Stimulated activated CD4-positive, alpha-beta T cell treated with anti-CD3 and anti-CD28 coated beads, TNF-alpha, amount 100 ng/mL, for 48 hours (primary cell): ENCODE results near the gene C1QTNF1.
A peak's percentile ranks its signal among the peaks of the same experiment; 100 is the strongest.

Source experiments
- DNase-seq, 3 donors: peaks; one replicate each; pipeline ENCODE4 v3.0.0-alpha.2; 2020; ENCODE audit warnings: low read depth in 3 of 3

C1QTNF1 gene

DNA sequence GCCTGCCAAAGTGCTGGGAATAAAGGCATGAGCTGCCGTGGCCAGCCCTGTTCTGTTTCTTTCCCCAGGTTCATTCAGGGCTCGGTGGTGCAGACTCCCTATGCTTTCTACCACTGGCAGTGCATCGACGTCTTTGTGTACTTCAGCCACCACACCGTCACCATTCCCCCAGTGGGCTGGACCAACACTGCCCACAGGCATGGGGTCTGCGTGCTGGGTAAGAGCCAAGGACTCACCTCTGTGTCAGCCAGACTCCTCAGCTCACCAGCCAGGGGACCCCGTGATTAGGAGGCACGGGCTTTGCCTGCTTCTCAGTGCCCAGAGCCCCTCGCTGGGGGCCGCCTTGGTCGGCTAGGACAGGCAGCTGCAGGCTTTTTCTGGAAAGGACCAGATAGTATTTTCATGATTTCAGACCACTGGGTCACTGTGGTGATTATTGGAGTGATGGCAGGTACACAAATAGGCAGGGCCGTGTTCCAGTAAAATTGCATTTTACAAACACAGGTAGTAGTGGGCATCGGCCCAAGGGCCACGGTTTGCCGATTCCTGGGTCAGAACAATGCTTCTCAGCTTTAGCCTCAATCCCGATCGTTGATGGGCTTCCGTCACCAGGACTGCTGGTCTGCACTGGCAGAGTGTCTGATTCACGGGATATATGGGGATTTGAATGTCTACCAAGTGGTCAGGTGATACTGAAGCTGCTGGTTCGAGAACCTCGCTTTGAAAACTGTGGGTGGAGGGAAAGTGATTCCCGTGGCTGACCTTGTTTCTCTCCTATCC, 55.6 kb downstream of the C1QTNF1 start:
- no peak for DNase-seq

DNA sequence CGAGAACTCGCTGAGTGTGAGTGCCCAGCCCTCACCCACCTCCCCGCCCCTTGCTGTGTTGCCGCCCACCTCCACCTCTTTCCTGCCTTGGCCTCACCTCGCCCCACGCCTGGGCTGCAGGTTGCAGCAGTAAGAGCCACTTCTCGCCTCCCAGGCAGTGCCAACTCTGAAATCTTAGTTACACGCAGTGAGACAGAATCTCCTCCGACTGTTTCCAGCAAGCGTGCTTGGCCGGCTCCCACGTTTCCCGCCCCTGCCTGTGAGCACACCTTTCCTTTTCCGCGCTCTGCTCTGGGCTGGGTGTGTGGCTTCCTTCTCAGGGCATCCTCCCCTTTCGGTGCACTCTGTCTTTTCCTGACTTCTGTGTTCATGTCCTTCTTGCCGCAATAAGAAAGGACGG, 56.4 kb downstream of the C1QTNF1 start:
- DNase-seq = no peak

DNA sequence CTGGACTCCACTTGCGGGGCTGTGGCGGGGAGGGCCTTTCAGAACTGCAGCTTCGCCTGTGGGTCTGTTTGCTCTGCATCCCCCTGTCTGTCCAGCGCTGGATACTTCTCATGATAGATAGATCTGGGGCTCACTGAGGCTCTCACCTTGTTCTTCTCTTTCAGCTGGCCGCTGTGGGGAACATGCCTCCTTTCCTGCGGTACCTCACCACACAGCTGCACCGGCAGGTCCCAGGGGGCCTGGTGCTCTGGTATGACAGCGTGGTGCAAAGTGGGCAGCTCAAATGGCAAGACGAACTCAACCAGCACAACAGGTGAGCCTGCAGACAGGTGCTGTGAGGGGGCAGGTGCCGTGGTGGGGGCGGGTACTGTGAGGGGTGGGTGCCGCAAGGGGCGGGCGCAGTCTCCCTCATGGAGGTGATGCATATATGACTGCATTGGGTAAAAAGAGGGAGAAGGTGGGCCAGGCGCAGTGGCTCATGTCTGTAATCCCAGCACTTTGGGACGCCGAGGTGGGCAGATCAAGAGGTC, 56.9 kb downstream of the C1QTNF1 start:
- no peak for DNase-seq

DNA sequence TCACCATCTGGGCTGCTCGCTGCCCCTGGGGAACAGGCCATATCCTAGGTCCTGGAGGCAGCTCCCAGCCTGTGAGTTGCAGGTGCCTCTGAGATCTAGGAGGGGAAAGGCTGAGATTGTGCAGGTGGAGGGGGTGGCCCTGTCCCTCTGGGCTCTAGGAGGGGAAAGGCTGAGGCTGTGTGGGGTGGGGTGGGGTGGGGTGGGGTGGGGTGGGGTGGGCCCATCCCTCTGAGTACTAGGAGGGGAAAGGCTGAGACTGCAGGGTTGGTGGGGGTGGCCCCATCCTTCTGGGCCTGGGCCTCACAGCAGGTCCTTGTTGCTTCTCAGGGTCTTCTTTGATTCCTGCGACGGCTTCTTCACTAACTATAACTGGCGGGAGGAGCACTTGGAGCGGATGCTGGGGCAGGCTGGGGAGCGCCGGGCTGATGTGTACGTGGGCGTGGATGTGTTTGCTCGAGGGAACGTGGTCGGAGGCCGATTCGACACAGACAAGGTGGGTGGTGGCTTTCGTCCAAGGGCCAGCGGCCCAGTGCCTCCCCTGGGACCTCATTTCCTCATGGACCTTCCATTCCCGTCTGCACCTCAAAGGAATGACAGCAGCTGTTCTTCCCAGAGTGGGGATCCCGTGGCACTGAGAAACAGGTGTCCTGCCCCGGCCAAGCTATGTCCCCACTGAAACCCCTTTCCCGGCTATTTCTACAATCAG, 57.8 kb downstream of the C1QTNF1 start:
- DNase-seq = no peak

DNA sequence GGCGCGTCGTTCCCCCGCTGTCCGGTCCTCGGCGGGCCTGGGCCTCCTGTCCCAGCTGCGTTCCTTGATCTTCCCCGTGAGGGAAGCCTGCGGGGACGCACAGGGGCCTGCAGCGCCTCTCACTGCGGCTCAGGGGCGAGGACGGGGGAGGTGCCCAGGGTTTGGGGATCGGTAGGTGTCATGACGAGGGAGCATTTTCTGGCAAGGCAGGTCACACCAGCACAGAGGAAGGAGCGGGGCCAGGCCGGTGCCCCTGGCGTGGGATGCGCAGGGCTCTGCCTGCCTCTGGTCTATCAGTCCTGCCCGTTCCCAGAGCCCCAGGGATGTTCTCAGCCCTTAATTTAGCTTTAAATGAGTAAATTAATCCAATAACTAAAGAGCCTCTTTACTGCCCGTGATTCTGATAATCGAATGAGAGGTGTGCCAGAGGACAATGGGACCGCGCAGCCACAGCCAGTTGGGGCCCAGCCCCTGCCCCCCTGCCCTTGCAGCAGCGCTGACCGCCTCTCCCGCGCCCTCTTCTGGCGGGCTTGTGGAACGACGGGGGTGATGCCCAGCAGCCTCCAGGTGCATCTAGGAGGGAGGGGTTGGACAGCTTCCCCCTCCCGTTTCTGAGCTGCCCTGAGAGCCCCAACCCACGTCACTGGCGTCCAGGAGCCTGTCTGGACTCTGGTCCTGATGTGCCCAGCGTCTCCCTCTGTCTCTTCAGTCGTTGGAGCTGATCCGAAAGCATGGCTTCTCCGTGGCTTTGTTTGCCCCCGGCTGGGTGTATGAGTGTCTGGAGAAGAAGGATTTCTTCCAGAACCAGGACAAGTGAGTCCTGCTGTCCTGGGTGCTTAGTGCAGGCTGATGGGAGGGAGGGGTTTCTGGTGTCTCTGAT, 58.6 kb downstream of the C1QTNF1 start:
- peak in 2 of 3 donors; percentile 28 to 29 for DNase-seq

DNA sequence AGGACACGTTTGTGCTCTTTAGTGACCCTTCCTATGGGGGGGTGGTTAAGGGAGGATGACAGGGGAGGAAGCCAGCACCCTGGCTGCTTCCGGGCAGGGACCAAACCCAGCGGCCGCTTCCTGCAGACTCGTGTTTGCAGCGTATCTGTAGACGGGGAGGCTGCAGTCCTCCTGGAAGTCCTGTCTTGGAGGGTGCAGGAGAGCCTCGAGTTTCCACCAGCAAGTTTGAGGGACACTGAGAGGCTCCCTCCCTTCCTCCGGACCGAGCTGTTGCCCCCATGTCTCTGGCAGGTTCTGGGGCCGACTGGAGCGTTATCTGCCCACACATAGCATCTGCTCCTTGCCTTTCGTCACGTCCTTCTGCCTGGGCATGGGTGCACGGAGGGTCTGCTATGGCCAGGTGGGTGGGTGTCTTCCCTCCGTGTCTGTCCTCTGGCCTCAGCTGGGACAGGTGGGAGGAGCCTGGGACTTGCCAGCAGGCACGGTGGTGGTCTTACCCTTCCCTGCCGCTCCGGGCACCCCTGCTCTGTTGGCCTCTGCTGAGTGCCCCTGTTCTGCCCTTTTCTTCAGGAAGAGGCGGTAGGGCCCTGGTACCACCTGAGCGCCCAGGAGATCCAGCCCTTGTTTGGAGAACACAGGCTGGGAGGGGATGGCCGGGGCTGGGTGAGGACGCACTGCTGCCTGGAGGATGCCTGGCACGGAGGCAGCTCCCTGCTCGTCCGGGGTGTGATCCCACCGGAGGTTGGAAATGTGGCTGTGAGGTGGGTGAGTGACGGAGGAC, 59.4 kb downstream of the C1QTNF1 start:
- no peak for DNase-seq

DNA sequence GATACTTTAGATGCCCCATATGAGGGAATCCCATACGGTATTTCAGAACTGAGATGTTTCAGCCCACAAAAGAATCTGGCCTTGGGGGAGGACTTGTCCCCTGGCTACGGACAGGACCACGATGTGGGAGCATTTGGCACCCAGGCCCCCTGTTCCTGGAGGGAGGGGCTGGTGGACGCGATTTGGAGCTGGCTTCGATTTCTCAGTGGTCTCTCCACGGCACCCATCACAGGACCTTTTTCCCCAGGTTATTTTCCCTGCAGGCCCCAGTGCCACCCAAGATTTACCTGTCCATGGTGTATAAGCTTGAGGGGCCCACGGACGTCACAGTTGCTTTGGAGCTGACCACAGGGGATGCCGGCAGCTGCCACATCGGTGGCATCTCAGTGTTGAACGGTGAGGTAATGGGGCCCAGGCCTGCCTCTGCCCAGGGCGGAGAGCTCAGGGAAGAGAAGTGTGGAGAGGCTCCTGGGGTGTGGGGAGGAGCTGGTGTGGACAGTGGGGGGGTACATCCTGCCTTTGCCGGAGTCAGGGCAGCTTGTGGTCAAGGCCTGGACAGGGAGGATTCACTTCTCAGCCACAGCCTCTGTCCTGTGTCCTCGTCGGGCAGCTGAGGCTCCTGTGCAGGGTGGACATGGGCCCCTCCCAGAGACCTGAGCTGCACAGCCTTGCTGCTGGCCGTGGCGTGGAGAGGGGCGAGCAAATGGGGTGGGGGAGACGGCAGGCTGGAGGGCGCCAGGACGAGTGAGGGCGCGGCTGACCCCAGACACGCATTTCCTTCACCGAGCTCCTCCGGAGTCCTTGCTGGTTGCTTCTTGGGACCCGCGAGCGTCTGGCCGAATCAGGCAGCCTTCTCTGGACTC, 60.6 kb downstream of the C1QTNF1 start:
- DNase-seq = no peak

DNA sequence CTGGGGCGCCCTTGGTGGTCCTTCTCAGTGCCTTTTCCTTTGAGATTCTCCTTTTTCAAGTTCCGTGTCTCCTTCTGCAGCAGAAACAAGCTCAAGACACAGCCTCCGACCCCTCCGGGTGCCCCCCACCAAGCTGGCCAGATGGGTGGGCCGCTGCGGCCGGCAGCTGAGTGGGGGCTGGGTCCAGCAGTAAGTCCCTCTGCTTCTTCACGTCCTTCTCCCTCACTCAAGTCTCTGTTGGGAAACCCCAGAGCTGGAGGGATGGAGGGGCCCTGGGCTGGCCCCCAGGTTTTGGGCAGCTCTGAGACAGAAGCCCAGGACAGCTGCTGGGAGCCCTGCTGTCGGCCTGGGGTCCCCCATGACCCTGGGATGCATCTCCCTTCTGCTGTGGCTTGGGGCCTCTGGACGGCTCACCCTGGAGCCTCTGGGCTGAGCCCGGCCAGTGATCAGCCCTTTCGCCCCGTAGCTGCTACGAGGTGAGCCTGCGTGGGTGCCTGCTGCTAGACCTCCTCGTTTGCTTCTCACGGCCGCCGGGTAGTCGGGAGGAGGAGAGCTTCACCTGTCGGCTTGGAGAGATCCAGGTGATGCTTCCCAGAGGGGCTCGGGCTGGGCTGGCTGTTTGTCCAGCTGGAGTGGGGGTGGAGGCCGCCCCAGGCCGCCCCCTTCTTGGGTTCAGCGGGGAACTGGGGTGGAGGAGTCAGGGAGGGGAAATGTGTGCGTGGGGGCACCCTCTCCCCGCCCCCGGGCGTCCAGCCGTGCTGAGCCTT, 61.4 kb downstream of the C1QTNF1 start:
- no peak for DNase-seq

DNA sequence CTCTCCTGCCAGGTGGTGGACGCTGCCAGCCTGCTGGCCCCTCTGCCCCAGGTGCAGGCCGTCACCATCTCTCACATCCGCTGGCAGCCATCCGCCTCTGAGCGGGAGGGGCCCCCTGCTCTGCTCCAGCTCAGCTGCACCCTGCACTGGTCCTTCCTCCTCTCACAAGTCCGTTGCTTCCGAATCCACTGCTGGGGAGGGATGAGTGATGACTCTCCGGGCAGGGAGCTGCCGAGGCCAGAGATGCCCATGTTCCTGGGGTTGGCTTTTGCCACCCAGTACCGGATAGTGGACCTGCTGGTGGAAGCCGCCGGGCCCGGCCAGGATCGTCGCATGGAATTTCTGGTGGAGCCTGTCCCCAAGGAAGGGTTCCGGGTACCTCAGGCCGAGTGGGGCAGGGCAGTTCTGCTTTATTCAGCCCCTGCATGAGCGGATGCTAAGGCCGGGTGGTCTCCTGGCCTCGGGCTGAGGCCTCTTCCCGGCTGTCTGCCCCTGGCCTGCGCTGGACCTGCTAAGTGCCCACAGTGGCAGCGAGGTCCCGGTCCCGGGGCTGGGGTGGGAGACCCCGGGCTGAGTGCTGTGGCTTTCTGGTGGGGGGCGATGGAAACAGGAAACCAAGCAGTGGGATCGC, 62.1 kb downstream of the C1QTNF1 start:
- no peak for DNase-seq

DNA sequence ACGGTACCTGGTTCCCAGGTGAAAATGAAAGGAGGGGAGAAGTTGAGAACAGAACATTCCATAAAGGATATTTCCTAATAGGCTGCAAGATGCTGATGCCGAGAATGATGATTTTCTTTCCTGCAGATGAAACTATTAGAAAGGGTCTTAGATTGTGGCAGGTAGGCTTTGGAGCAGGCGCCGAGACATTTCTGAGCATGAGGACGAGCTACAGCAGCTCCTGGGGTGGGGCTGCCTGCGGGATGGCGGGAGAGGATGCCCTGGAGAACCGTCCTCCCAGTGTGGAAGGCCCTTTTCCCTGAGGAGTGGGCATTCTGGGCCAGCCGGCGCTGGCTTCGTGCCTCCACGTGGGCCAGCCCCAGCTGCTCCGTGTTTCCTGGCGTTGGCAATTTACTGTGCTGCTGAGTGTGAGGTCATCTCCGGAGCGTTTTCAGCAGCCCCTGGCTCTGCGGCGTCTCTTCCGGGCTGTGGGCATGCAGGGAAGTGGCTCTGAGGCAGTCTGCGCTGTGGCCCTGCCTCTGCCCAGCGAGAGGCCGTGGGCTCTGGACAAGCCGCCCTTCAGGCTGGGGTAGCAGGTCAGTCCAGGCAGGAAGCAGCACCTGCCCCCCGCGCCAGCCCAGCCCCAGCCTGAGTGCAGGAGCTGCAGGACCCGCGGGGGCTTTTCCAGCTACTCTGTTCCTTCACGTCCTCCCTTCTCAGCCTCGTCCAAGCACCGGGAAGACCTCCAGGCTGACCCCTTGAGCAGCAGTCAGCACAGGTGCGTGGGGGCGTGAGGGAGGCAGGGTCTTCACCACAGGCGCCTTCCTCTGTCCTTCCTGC, 62.8 kb downstream of the C1QTNF1 start:
- DNase-seq = no peak

DNA sequence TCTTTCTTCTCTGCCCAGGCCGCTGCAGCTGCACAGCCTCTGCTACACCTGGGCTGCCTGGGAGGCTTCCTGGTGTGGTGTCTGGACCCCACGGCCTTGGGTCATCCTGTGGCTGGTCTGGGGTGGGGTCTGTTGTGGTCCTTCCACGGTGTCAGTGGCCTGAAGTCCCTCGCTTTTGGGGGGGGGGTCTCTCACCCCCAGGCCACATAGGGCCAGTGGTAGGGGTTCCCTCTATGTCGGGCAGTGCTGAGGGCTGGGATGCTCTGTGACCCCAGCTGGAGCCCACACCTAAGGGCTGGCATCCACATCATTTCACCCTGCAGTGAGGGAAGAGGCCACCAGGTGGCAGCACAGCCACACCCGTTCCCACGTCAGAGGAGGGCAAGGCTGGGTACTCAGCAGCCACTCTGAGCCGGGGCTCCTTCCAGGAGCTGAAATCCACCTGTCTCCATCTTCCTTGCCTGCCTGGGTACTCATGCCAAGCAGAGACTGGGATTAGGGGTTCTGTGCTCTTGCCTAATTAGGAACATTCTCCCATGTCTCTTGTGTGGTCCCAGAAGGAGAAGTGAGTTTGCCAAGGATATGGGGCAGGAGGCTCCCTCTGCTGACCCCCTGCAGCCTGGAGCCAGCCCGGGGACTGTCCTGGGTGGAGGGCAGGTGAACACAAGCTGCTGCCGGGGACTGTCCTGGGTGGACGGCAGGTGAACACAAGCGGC, 63.6 kb downstream of the C1QTNF1 start:
- peak; percentile 30 to 61 (median 56) for DNase-seq

DNA sequence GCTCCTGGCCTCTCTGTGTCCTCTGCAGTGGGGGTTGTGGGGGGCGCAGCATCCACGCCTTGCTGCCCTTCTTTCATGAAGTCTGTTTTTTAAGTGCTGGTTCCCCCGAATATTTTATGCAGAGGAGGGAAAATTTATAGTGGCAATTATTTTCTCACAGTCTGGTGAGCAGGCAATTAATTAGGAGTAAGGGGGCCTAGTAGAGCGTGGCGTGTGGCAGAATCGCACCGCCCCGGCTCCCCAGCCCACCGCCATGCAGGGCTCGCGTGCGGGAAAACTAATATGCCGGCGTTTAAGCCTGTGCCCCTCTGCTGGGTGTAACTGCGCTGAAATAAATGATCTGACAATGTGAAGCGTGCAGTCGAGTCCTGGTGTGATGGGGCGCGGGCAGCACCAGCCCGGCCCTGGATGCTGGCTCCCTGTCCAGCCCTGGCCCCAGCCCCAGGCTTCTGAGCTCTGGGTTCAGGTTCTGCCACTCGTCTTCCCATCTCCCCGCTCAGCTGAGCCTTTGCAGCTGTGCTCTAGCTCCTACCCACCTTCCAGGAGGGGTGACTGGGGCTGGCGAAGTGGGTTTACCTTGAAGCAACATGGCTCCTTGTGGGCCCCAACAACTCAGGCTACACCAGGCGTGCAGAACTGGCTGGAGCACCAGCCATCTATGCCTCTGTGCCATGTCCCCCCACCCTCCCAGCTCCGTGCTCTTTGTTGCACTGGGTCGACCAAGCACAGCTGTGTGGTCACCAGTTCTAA, 64.5 kb downstream of the C1QTNF1 start:
- no peak for DNase-seq

DNA sequence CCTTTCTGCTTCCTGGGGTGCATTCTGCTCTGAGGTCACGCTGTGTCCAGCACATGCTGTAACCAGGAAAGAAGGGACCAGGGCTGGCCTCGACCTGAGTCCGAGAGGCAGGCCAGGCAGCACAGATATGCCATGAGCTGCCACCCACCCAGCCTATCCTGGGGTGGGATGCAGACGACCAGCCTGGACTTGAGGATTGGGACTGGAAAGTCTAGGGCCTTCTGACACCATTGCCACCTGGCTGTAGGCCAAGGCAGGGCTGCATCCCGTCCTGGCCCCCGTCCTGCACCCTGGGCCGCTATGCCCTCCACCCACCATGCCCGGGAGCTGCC, 65.0 kb downstream of the C1QTNF1 start:
- no peak for DNase-seq

DNA sequence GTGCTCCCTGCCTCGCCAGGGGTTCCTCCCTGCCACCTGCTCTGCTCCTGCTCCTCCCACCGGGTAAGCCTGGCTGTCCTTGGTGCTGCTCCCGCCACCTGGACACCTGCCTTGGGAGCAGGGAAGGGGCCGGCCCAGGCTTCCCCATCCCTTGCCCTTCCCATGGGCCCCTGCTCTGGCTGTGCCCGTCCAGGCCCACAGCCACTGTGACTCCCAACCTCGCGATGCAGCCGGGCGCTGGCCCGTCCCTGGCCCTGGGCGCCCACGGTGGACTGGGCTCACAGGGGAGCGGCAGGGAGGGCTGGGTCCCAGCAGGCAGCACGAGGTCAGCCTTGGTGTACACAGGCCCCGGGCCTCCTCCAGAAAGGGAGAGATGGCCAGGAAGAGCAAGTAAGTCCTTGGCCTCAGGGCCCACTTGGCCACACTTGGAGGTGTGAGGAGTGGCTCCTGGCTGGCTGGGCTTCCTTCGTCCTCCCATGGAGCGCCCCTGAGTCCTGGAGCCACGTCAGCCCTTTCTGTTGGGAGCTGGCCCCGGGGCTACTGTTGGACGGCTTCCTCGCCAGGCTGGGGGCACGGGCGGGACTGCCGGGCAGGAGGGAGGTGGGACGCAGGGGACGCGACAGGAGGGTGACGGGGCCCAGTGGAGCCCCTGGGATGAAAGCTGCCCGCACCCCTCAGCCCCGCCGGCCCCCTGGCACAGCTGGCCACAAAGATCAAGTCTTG, 65.9 kb downstream of the C1QTNF1 start:
- DNase-seq = no peak

DNA sequence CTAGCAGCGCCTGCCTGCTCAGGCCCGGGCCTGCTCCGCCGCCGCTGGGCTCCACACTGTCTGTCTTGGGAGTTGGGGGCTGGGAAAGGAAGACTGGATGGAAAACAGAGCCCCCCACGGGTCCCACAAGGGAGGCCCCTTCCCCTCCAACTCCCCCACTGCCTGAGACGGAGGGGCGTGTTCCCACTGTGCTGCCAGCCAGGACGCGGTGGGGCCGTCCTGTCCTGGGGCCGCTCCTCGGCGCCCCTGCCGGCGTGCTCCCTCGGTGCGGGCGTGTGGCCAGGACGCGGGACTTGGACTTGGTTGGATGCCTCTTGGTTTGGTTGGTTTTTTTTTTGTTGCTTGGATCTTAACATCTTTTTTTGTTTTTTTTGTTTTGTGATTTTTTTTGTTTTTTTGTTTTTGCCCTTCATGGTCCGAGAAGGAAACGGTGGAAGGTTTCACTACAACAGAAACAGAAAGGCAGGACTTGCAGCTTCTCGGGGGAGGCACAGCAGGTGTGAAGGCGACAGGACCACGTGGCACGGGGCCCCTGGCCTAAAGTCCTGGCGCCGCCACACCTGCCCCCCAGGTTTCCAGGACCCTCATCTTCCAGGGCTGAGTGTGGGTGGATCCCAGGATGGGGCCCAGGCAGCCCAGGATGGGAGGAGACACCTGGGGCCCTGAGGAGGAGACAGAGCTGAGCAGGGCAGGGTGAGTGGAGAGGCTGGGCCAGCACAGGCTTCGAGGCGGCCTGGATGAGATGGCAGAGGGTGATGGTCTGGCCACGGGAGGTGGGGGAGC, 66.7 kb downstream of the C1QTNF1 start:
- no peak for DNase-seq
